CD4-positive, alpha-beta T cell (primary cell): Measurements from ENCODE around the gene FNIP1. TPM values are rescaled to one million over a fixed set of nuclear protein-coding genes. Genes with fewer than 3 reads are reported as not detected.

Experiments
- ATAC-seq: fragments of 200-7000 bp; cut with Tn5 transposase; one replicate; pipeline ENCODE4 v1.10.0; 2022; ENCODE audit warnings: mild to moderate bottlenecking; ENCODE audit not compliant: poor library complexity
- CTCF ChIA-PET: fragments of 350-600 bp; sonication (Branson Sonifier 250); formaldehyde crosslinking; loops from one replicate; lab custom pipeline; 2021; ENCODE audit warnings: antibody characterized with exemption, inconsistent platforms; lab: Charles Lee
- POLR2A ChIA-PET: fragments of 350-600 bp; sonication (Branson Sonifier 250); formaldehyde crosslinking; loops from one replicate; lab custom pipeline; 2021; ENCODE audit warnings: antibody characterized with exemption, inconsistent platforms; lab: Charles Lee
- DNase-seq, 14 experiments: peaks; one replicate each; pipeline ENCODE4 v3.0.0-alpha.2; 2013 to 2020; ENCODE audit warnings: mixed read lengths in 2 of 14
- H3K27ac ChIP-seq, 2 donors: one replicate each; pipeline versions ENCODE4 v1.5.1 to v1.7.0; 2013; ENCODE audit warnings: low read length in 2 of 2, low read depth in 1 of 2, mild to moderate bottlenecking in 1 of 2
- H3K27me3 ChIP-seq, 2 experiments: 1 replicate in 1 of 2; 2 replicates in 1 of 2; pipeline versions ENCODE4 v1.6.1 to v1.7.0; 2013; ENCODE audit warnings: low read length in 2 of 2, control low read depth in 1 of 2, mild to moderate bottlenecking in 1 of 2, moderate library complexity in 1 of 2; ENCODE audit not compliant: insufficient read depth in 2 of 2, control insufficient read depth in 1 of 2
- H3K36me3 ChIP-seq: one replicate; pipeline ENCODE4 v1.6.1; 2013; ENCODE audit warnings: low read length, control low read depth; ENCODE audit not compliant: insufficient read depth
- H3K4me1 ChIP-seq: one replicate; pipeline ENCODE4 v1.6.1; 2013; ENCODE audit warnings: low read length, control low read depth; ENCODE audit not compliant: insufficient read depth
- H3K4me3 ChIP-seq: one replicate; pipeline ENCODE4 v1.5.1; 2013; ENCODE audit warnings: mild to moderate bottlenecking, low read length, moderate library complexity
- H3K9me3 ChIP-seq, 2 experiments: 1 replicate in 1 of 2; 2 replicates in 1 of 2; pipeline versions ENCODE4 v1.6.1 to v1.7.0; 2013; ENCODE audit warnings: low read length in 2 of 2, mild to moderate bottlenecking in 2 of 2, control low read depth in 1 of 2, moderate library complexity in 1 of 2; ENCODE audit not compliant: control insufficient read depth in 1 of 2, insufficient read depth in 1 of 2
- H3K27ac Mint-ChIP-seq: one replicate; pipeline ENCODE4 v1.8.0; 2020; ENCODE audit warnings: mixed read lengths
- H3K27me3 Mint-ChIP-seq: one replicate; pipeline ENCODE4 v1.8.0; 2021; ENCODE audit warnings: mixed read lengths
- H3K36me3 Mint-ChIP-seq: one replicate; pipeline ENCODE4 v1.8.0; 2021; ENCODE audit warnings: low read depth, mixed read lengths
- H3K4me1 Mint-ChIP-seq: one replicate; pipeline ENCODE4 v1.8.0; 2021; ENCODE audit warnings: low read depth, mixed read lengths
- H3K4me3 Mint-ChIP-seq: one replicate; pipeline ENCODE4 v1.8.0; 2020; ENCODE audit warnings: mild to moderate bottlenecking, mixed read lengths
- H3K9me3 Mint-ChIP-seq: one replicate; pipeline ENCODE4 v1.8.0; 2020; ENCODE audit warnings: mixed read lengths
- CTCF ChIP-seq: fragments of 200-600 bp; IDR thresholded peaks from one replicate; pipeline ENCODE4 v1.8.0; 2022; ENCODE audit warnings: antibody characterized with exemption, mild to moderate bottlenecking
- intact Hi-C, 2 experiments: fragments of 100-400 bp; cut with DNase I in 1 of 2; cut with micrococcal nuclease in 1 of 2; formaldehyde crosslinking; loops; one replicate each; pipeline versions ENCODE4 v1.15.1 to v1.9.0; 2023 to 2025; cut with DNase I, micrococcal nuclease
- total RNA-seq, 174 experiments: library from RNA in 2 of 174; stranded (reverse) in 2 of 174; gene quantifications; one replicate each; pipeline ENCODE4 v1.2.3 and lab custom pipeline; 2021 to 2026

Gene FNIP1
- total RNA-seq, 2 experiments from 2014 or later = 34.5 to 34.7 TPM

GRCh38 chr5:131786900-131787692 lies 9.7 kb downstream of the FNIP1 start:
- no peak overlapping the region for H3K27ac Mint-ChIP-seq
- no peak overlapping the region for H3K27ac ChIP-seq
- H3K27me3 Mint-ChIP-seq = no peaks in the 10 kb centered on the region
- peaks cover 24% of the 10 kb centered on the region for H3K36me3 Mint-ChIP-seq
- peaks cover 67% of the 10 kb centered on the region for H3K4me1 Mint-ChIP-seq
- CTCF ChIA-PET = no interaction called here
- no peak for ATAC-seq
- intact Hi-C loops = no loop called here
- no peaks in the 10 kb centered on the region for H3K9me3 ChIP-seq
- no peak for DNase-seq
- no peak overlapping the region for H3K4me3 Mint-ChIP-seq
- H3K36me3 ChIP-seq = peaks cover 3% of the 10 kb centered on the region
- no peaks in the 10 kb centered on the region for H3K27me3 ChIP-seq
- H3K4me1 ChIP-seq = peaks cover 7% of the 10 kb centered on the region
- TF ChIP-seq CTCF = no peak
- H3K9me3 Mint-ChIP-seq = peaks cover 4% of the 10 kb centered on the region
- H3K4me3 ChIP-seq = no peak overlapping the region
- POLR2A ChIA-PET = interaction anchor here (0.5 to 0.8 kb wide), 2 partner anchors 11 to 29 kb away, joined by 4 read pairs; partner anchors contain the start of gene FNIP1

DNA sequence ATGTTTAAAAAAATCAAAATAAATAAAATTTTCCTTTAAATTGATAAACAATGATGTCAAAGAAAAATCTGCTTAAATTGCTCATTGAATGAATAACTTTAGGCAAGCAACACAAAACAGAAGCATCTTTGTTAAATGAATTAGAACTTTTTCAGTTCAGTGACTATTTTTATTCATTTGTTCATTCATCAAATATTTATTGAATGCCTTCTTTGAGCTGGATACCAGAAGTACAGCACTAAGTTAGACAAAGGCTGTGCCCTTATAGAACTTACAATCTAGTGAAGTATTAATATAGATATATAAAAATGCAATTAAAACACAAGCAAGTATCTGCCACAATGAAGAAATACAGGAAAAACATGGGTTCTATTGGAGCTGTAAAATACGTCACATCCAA lies 10.8 kb downstream of the FNIP1 start:
- Histone ChIP-seq H3K27ac (no peak overlapping the region), H3K4me3 (no peak overlapping the region), H3K27me3 (no peaks in the 10 kb centered on the region), H3K36me3 (peaks cover 5% of the 10 kb centered on the region), H3K4me1 (peaks cover 8% of the 10 kb centered on the region), H3K9me3 (no peaks in the 10 kb centered on the region)
- Mint-ChIP-seq H3K9me3 (peaks cover 4% of the 10 kb centered on the region), H3K27me3 (no peaks in the 10 kb centered on the region), H3K4me1 (peaks cover 67% of the 10 kb centered on the region), H3K27ac (no peak overlapping the region), H3K36me3 (peaks cover 34% of the 10 kb centered on the region), H3K4me3 (no peak overlapping the region)
- intact Hi-C loops = no loop called here
- TF ChIP-seq CTCF = no peak
- ChIA-PET POLR2A (no interaction called here), CTCF (no interaction called here)
- ATAC-seq (no peak), DNase-seq (no peak)

DNA sequence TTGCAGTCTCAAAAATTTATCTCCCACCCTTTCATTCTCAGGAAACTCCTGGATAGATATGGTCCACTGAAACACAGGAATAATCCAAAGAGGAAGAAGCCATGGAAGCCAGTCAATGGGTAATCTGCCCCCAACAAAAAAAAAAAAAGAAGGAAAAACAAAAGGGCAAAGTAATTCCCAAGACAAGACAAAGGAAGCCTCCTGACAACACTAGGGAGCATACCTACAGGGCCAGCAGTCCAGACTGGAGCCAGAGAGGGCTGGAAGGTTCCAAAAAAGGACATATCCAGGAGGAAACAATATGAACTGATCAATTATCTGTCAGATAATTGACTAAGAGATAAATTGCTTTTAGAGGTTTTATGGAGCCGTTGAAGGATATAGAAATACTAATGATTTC lies 12.9 kb downstream of the FNIP1 start:
- no peak for TF ChIP-seq CTCF
- Histone ChIP-seq H3K4me1 (peaks cover 8% of the 10 kb centered on the region), H3K4me3 (no peak overlapping the region), H3K36me3 (peaks cover 5% of the 10 kb centered on the region), H3K27ac (no peak overlapping the region), H3K9me3 (no peaks in the 10 kb centered on the region), H3K27me3 (no peaks in the 10 kb centered on the region)
- Mint-ChIP-seq H3K36me3 (peaks cover 30% of the 10 kb centered on the region), H3K4me3 (no peak overlapping the region), H3K9me3 (no peaks in the 10 kb centered on the region), H3K27ac (no peak overlapping the region), H3K27me3 (no peaks in the 10 kb centered on the region), H3K4me1 (peaks cover 58% of the 10 kb centered on the region)
- ChIA-PET POLR2A (interaction anchor here (1.0 kb wide), 1 partner anchor 13 kb away, joined by 6 read pairs; the partner anchor contains the start of gene FNIP1), CTCF (no interaction called here)
- DNase-seq (no peak), ATAC-seq (no peak)
- intact Hi-C loops = no loop called here
